HG03565 (cell line): ENCODE results near the gene ATP5MC2.

Source experiments
- ATAC-seq: cut with Tn5 transposase; IDR thresholded peaks from one replicate; pipeline ENCODE4 v1.9.1; 2021; ENCODE audit warnings: mild to moderate bottlenecking, moderate library complexity; ENCODE audit not compliant: unreplicated experiment

The ATP5MC2 gene

GRCh38 chr12:53616950-53617349 lies 58.9 kb downstream of the ATP5MC2 start:
- ATAC-seq: no peak
